PFSK-1 (cell line): ENCODE results near the gene ANKRD10.

Experiments
- FOXP2 ChIP-seq: optimal IDR thresholded peaks from 2 replicates; pipeline ENCODE3; 2011; ENCODE audit warnings: borderline replicate concordance, control low read depth, inconsistent platforms; ENCODE audit not compliant: insufficient read depth; ENCODE audit errors: extremely low read length, extremely low read depth
- POLR2AphosphoS5 ChIP-seq: IDR thresholded peaks from 2 replicates; pipeline ENCODE4 v1.6.1; 2012; ENCODE audit warnings: low read depth, mild to moderate bottlenecking, control low read depth, low read length, moderate library complexity
- REST ChIP-seq, 2 experiments: IDR thresholded peaks; 2 replicates each; pipeline versions ENCODE4 v1.6.1 to v1.8.0; 2011 to 2012; ENCODE audit warnings: low read depth in 2 of 2, low read length in 2 of 2, control low read depth in 1 of 2, inconsistent platforms in 1 of 2, mild to moderate bottlenecking in 1 of 2, moderate library complexity in 1 of 2; ENCODE audit not compliant: insufficient read depth in 1 of 2
- SIN3A ChIP-seq: IDR thresholded peaks from 2 replicates; pipeline ENCODE4 v1.6.1; 2012; ENCODE audit warnings: mild to moderate bottlenecking, low read length, moderate library complexity, borderline replicate concordance; ENCODE audit not compliant: insufficient read depth
- TAF1 ChIP-seq: IDR thresholded peaks from 2 replicates; pipeline ENCODE4 v1.6.1; 2012; ENCODE audit warnings: low read length, control low read depth, borderline replicate concordance; ENCODE audit not compliant: insufficient read depth

Gene ANKRD10

GRCh38 chr13:110960204-110960603 is 45.3 kb upstream of the ANKRD10 start:
- TF ChIP-seq FOXP2: no peak
- no peak for TF ChIP-seq REST (IDR thresholded peaks at IDR 0.05; ENCODE audit: insufficient read depth in 1 of 2, low read depth in 2 of 2, low read length in 2 of 2)
- TF ChIP-seq TAF1: no peak
- no peak for TF ChIP-seq SIN3A
- no peak for TF ChIP-seq POLR2AphosphoS5

GRCh38 chr13:110957931-110958330 is 43.1 kb upstream of the ANKRD10 start:
- no peak for TF ChIP-seq SIN3A
- no peak for TF ChIP-seq FOXP2
- no peak for TF ChIP-seq POLR2AphosphoS5
- TF ChIP-seq TAF1: no peak

GRCh38 chr13:110957181-110957884 is 42.5 kb upstream of the ANKRD10 start:
- TF ChIP-seq REST (IDR thresholded peaks at IDR 0.05; ENCODE audit: insufficient read depth in 1 of 2, low read depth in 2 of 2, low read length in 2 of 2): no peak
- no peak for TF ChIP-seq FOXP2
- no peak for TF ChIP-seq SIN3A
- no peak for TF ChIP-seq POLR2AphosphoS5
- TF ChIP-seq TAF1: no peak

- TF ChIP-seq SIN3A (no peak), POLR2AphosphoS5 (no peak), REST (IDR thresholded peaks at IDR 0.05; ENCODE audit: insufficient read depth in 1 of 2, low read depth in 2 of 2, low read length in 2 of 2) (no peak), TAF1 (no peak), FOXP2 (no peak)
Measured at GRCh38 chr13:110953833-110954532, 39.1 kb upstream of the ANKRD10 start.

GRCh38 chr13:110953416-110953815 is 38.5 kb upstream of the ANKRD10 start:
- TF ChIP-seq POLR2AphosphoS5: no peak
- no peak for TF ChIP-seq FOXP2
- no peak for TF ChIP-seq TAF1
- TF ChIP-seq REST (IDR thresholded peaks at IDR 0.05; ENCODE audit: insufficient read depth in 1 of 2, low read depth in 2 of 2, low read length in 2 of 2): no peak
- no peak for TF ChIP-seq SIN3A
